Measurements from ENCODE around the gene IFT172.
"Not testable (repeated sequence)": the region's sequence is repeated elsewhere in the genome, so short reads cannot be mapped to it uniquely, and the experiment has no call there.

IFT172 gene

DNA sequence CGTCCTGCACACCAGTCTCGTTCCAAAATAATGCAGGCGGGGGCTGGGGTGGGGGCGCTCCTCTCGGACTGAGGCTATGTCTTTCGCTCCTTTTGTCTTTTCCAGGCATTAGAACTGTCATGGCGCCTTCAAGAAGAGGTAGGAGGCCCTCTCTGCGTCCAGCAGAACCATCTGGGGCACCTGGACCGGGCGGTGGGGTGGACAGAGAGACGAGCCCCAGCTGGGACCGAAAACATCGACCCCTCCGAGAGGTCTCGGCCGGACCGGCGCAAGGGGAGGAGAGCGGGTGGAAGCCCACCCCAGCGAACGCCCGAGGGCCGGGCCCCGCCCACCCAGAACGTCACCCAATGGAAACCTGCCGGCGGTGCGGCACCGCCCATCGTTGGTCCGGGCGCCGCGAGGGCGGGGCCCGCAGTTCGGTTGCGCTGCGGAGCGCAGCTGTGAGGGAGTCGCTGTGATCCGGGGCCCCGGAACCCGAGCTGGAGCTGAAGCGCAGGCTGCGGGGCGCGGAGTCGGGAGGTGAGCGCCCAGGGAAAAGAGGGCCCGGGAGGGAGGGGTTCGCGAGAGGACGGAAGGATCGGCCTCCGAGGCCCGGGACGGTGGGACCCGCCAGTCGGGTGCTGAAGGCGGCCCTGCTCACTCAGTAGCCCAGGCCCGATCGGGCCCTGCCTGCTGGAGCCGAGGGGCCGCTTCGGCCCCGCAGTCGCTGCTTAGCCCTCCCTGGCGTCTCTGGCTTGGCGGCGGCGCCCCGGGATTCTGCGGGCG is 61.1 kb downstream of the IFT172 start, which contains the start of gene NRBP1:
Gene NRBP1 (plus strand): TSS at position 419 of the 765 bp plus-strand sequence. CDS start 4,643 bp downstream, outside the sequence.
- DNase-seq (ENCODE audit: low spot score) = peak; percentile 93
- TF ChIP-seq, protein P1, sequence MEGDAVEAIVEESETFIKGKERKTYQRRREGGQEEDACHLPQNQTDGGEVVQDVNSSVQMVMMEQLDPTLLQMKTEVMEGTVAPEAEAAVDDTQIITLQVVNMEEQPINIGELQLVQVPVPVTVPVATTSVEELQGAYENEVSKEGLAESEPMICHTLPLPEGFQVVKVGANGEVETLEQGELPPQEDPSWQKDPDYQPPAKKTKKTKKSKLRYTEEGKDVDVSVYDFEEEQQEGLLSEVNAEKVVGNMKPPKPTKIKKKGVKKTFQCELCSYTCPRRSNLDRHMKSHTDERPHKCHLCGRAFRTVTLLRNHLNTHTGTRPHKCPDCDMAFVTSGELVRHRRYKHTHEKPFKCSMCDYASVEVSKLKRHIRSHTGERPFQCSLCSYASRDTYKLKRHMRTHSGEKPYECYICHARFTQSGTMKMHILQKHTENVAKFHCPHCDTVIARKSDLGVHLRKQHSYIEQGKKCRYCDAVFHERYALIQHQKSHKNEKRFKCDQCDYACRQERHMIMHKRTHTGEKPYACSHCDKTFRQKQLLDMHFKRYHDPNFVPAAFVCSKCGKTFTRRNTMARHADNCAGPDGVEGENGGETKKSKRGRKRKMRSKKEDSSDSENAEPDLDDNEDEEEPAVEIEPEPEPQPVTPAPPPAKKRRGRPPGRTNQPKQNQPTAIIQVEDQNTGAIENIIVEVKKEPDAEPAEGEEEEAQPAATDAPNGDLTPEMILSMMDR (IDR thresholded peaks at IDR 0.05) = no peak
- Histone ChIP-seq H3K27ac (peak within 1 kb of the TSS; percentile 93 to 98), H3K4me3 (peak within 1 kb of the TSS; percentile 88)

DNA sequence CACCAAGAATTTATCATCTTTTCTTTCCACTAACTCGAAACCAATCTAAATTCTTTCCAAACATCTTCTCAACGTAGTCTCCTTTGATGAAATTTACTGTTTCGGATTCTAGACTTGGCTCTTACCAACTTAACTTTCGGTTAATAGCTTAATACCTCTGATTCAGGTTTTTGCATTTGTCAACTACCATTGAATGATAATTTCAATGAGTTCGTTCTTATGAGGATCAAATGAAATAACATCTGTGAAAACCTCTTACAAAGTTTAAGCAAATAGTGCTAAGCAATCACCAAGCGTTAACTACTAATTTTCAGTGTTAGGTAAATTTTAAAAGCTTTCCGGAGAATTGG is 61.7 kb downstream of the IFT172 start:
- peak overlapping the region; percentile 88 for H3K4me3 ChIP-seq
- TF ChIP-seq, protein P1 (IDR thresholded peaks at IDR 0.05) = no peak
- H3K27ac ChIP-seq = peak overlapping the region; percentile 93 to 98
- no peak for DNase-seq (ENCODE audit: low spot score)

DNA sequence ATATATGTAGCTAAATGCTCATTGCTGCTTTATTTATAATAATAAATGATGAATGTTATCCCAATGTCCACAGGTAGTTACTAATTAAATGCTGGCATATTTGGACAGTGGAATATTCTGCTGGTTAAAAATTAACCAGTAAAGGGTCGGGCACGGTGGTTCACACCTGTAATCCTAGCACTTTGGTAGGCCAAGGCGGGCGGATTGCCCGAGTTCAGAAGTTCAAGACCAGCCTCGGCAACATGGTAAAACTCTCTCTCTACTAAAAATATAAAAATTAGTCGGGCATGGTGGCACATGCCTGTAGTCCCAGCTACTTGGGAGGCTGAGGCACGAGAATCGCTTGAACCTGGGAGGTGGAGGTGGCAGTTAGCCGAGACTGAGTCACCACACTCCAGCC is 64.5 kb downstream of the IFT172 start:
- not testable (repeated sequence) for H3K4me3 ChIP-seq; DNase-seq (ENCODE audit: low spot score); H3K27ac ChIP-seq

DNA sequence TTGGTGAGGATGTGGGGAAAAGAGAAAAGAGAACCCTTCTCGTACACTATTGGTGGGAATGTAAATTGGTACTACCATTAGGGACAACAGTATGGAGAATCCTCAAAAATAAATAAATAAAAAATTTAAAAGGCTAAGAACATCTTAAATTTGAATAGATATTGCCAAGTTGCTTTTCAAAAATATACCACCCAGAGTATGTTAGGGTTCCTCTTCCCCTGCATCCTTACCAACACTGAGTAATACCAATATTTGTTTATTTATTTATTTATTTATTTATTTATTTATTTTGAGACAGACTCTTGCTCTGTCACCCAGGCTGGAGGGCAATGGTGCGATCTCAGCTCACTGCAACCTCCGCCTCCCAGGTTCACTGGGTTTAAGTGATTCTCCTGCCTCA is 66.6 kb downstream of the IFT172 start:
- DNase-seq (ENCODE audit: low spot score) = no peak
- Histone ChIP-seq H3K4me3 (no peak overlapping the region), H3K27ac (no peak overlapping the region)
- TF ChIP-seq, protein P1 (IDR thresholded peaks at IDR 0.05) = no peak

DNA sequence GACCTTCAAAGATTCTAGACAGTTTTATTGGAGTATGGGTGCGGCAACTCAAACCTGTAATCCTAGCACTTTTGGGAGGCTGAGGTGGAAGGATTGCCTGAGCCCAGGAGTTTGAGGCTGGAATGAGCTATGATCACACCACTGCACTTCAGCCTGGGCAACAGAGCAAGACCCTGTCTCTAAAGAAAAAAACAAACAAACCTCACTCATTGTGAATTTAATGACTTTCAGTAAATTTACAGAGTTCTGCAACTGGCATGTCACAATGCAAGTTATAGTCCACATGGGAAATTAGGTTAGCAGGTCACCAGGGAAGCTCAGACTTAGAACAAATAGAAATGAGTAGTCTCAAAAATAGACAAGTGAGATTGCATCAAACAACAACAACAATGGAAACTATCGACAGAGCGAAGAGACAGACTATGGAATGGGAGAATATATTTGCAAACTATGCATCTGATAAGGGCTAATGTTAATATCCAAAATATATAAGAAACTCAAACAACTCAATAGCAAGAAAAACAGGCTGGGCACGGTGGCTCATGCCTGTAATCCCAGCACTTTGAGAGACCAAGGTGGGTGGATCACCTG is 67.8 kb downstream of the IFT172 start:
- TF ChIP-seq, protein P1 (IDR thresholded peaks at IDR 0.05) = no peak
- DNase-seq (ENCODE audit: low spot score) = no peak
- Histone ChIP-seq H3K27ac (no peak overlapping the region), H3K4me3 (no peak overlapping the region)

DNA sequence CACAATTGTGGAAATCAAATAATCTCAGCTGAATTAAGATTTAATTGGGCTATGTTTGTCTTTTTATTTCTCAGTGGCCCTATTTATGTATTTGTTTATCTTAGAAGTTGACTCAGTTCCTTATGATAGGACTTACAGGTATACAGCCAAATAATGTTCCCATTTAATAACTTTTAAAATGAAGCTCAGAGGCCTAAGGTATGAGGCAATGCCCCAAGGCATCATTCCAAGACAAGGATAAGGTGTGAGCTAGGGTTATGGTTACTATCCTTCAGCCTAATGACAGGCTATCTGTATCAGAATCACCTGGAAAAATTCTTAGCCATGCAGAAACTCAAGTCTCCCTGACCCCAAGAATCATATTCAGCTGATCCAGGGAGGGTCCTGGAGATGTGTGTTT is 68.5 kb downstream of the IFT172 start:
- TF ChIP-seq, protein P1 (IDR thresholded peaks at IDR 0.05) = no peak
- no peak for DNase-seq (ENCODE audit: low spot score)
- H3K4me3 ChIP-seq = no peak overlapping the region
- no peak overlapping the region for H3K27ac ChIP-seq

DNA sequence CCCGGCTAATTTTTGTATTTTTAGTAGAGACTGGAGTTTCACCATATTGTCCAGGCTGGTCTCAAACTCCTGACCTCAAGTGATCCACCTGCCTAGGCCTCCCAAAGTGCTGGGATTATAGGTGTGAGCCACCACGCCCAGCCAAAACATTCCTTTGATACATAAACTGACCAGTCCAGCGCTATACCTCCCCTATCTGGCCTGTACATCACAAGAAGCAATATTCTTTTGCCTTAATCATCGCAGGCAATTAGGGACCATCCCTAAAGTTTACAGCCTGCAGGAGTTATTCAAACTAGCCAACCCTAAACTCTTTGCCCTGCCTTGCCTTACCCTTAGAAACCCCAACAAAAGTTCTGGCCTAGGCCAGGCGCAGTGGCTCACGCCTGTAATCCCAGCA is 73.4 kb downstream of the IFT172 start:
- Histone ChIP-seq H3K4me3 (no peak overlapping the region), H3K27ac (no peak overlapping the region)
- no peak for DNase-seq (ENCODE audit: low spot score)
- TF ChIP-seq, protein P1 (IDR thresholded peaks at IDR 0.05) = no peak
